Hepatocyte (in vitro differentiated cells): ENCODE measurements around the gene CIITA. TPM values are rescaled to one million over a fixed set of nuclear protein-coding genes. Genes with fewer than 3 reads are reported as not detected.
"Not testable (repeated sequence)": the region's sequence is repeated elsewhere in the genome, so short reads cannot be mapped to it uniquely, and the experiment has no call there.

ENCODE experiments used
- DNase-seq: peaks from one replicate; pipeline ENCODE4 v3.0.0-alpha.2; 2016; ENCODE audit warnings: low spot score
- H2AFZ ChIP-seq: fragments of 200-600 bp; sonication (generic); 2 replicates; pipeline ENCODE4 v1.6.0; 2016; ENCODE audit warnings: antibody characterized with exemption, mild to moderate bottlenecking
- H3K27ac ChIP-seq: fragments of 200-600 bp; sonication (generic); 2 replicates; pipeline ENCODE4 v1.5.1; 2016; ENCODE audit warnings: mild to moderate bottlenecking
- H3K27me3 ChIP-seq: fragments of 200-600 bp; sonication (generic); 2 replicates; pipeline ENCODE4 v1.6.1; 2016
- H3K36me3 ChIP-seq: fragments of 200-600 bp; sonication (generic); replicated peaks from 2 replicates; pipeline ENCODE4 v1.5.1; 2016; ENCODE audit warnings: low read depth; ENCODE audit not compliant: insufficient read depth
- H3K4me1 ChIP-seq: fragments of 200-600 bp; sonication (generic); 2 replicates; pipeline ENCODE4 v1.5.1; 2016; ENCODE audit warnings: mild to moderate bottlenecking, moderate library complexity; ENCODE audit not compliant: insufficient read depth
- H3K4me2 ChIP-seq: fragments of 200-600 bp; sonication (generic); 2 replicates; pipeline ENCODE4 v1.6.0; 2016
- H3K4me3 ChIP-seq: fragments of 200-600 bp; sonication (generic); 2 replicates; pipeline ENCODE4 v1.5.1; 2016; ENCODE audit warnings: mild to moderate bottlenecking
- H3K79me2 ChIP-seq: fragments of 200-600 bp; sonication (generic); 2 replicates; pipeline ENCODE4 v1.6.0; 2017; ENCODE audit warnings: mild to moderate bottlenecking
- H3K9me2 ChIP-seq: fragments of 200-600 bp; sonication (generic); replicated peaks from 2 replicates; pipeline ENCODE4 v1.6.0; 2017; ENCODE audit warnings: mild to moderate bottlenecking; ENCODE audit not compliant: insufficient read depth
- H3K9me3 ChIP-seq: fragments of 200-600 bp; sonication (generic); 2 replicates; pipeline ENCODE4 v1.5.1; 2016; ENCODE audit warnings: low read depth, mild to moderate bottlenecking
- H4K20me1 ChIP-seq: fragments of 200-600 bp; sonication (generic); 2 replicates; pipeline ENCODE4 v1.6.0; 2016; ENCODE audit warnings: mild to moderate bottlenecking; ENCODE audit not compliant: insufficient read depth, poor library complexity, severe bottlenecking
- CTCF ChIP-seq: fragments of 200-600 bp; sonication (generic); IDR thresholded peaks from 2 replicates; pipeline ENCODE4 v1.5.1; 2016; ENCODE audit warnings: antibody characterized with exemption, mild to moderate bottlenecking; ENCODE audit not compliant: poor library complexity
- EZH2 ChIP-seq: fragments of 200-600 bp; sonication (generic); IDR thresholded peaks from 2 replicates; pipeline ENCODE4 v1.6.1; 2016; ENCODE audit warnings: antibody characterized with exemption, mild to moderate bottlenecking, borderline replicate concordance
- EZH2phosphoT487 ChIP-seq: fragments of 200-600 bp; sonication (generic); IDR thresholded peaks from one replicate; pipeline ENCODE4 v1.6.1; 2018; ENCODE audit warnings: antibody characterized with exemption, mild to moderate bottlenecking, low read depth, moderate library complexity; ENCODE audit not compliant: unreplicated experiment, severe bottlenecking
- WGBS: methylation state at CpG from one replicate; pipeline ENCODE4 v1.1.6; 2016; ENCODE audit warnings: low lambda C conversion rate; ENCODE audit errors: missing lambda C conversion rate; 5-methylcytosine and 5-hydroxymethylcytosine counted together
- polyA plus RNA-seq: library from polyadenylated mRNA; unstranded; fragments of >200 nt; fragmentation: Nextera tagmentation; extraction: Ambion mirVana; gene quantifications from 2 replicates; pipeline ENCODE4 v1.2.1, GENCODE V29; 2016
- total RNA-seq: library from RNA; depleted of rRNA; stranded (reverse); fragments of >200 nt; gene quantifications from 2 replicates; pipeline ENCODE4 v1.2.3, GENCODE V29; 2014

CIITA gene
- total and polyA plus RNA-seq, 2 experiments from 2014 or later = 1.1 TPM; not detected in 1

DNA sequence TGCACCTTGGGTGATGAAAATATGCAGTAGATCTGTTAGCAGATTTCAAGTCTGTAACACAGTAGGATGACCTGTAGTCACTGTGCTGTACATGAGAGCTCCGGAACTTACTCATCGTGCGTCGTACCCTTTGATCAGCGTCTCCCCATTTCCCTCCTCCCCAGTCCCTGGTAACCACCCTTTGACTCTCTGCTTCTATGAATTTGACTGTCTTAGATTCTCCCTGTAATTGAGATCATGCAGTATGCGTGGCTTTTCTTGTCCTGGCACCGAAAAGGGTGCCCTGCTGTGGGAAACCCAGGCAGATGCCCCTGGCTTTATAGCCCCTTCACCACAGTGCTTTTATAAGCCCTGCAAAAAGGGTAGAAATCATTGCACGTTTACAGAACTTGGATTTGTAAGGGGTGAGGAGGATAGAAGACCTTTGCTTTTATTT lies 87.9 kb downstream of the CIITA start:
- peaks cover 2% of the 10 kb centered on the region for H3K36me3 ChIP-seq
- H3K79me2 ChIP-seq = peaks cover 10% of the 10 kb centered on the region

GRCh38 chr16:10965440-10966061 lies 88.5 kb downstream of the CIITA start:
- Histone ChIP-seq H3K9me3 (no peaks in the 10 kb centered on the region), H2AFZ (no peak overlapping the region), H3K79me2 (peaks cover 9% of the 10 kb centered on the region), H3K4me1 (peaks cover 10% of the 10 kb centered on the region), H3K9me2 (no peaks in the 10 kb centered on the region), H4K20me1 (no peaks in the 10 kb centered on the region), H3K4me2 (no peak overlapping the region), H3K36me3 (peaks cover 2% of the 10 kb centered on the region), H3K27ac (no peak overlapping the region), H3K4me3 (no peak overlapping the region), H3K27me3 (no peaks in the 10 kb centered on the region)
- no peak for DNase-seq
- TF ChIP-seq CTCF (no peak), EZH2phosphoT487 (no peak), EZH2 (no peak)
- 87% methylated on average over 6 of the region's 6 CpGs for WGBS

More for the DNA sequence above, 87.9 kb downstream of the CIITA start:
- peaks cover 11% of the 10 kb centered on the region for H3K4me1 ChIP-seq
- H3K4me3 ChIP-seq = no peak overlapping the region
- no peaks in the 10 kb centered on the region for H3K27me3 ChIP-seq
- H3K9me3 ChIP-seq = no peaks in the 10 kb centered on the region
- TF ChIP-seq CTCF (no peak), EZH2 (no peak), EZH2phosphoT487 (no peak)
- no peak overlapping the region for H3K4me2 ChIP-seq
- no peak for DNase-seq
- 95% methylated on average over 8 of the region's 8 CpGs for WGBS
- H3K9me2 ChIP-seq = no peaks in the 10 kb centered on the region
- H3K27ac ChIP-seq = no peak overlapping the region
- H2AFZ ChIP-seq = no peak overlapping the region
- no peaks in the 10 kb centered on the region for H4K20me1 ChIP-seq

GRCh38 chr16:10966129-10966528 lies 89.1 kb downstream of the CIITA start:
- DNase-seq = no peak
- H3K4me3 ChIP-seq = no peak overlapping the region
- no peak for TF ChIP-seq EZH2
- no peak for TF ChIP-seq EZH2phosphoT487
- no peak for TF ChIP-seq CTCF
- no peaks in the 10 kb centered on the region for H3K27me3 ChIP-seq
- H3K27ac ChIP-seq = no peak overlapping the region
- H3K4me2 ChIP-seq = no peak overlapping the region
- WGBS = 86% methylated on average over 5 of the region's 5 CpGs
- H3K36me3 ChIP-seq = peaks cover 2% of the 10 kb centered on the region
- H3K9me3 ChIP-seq = no peaks in the 10 kb centered on the region
- no peaks in the 10 kb centered on the region for H3K9me2 ChIP-seq
- no peak overlapping the region for H2AFZ ChIP-seq
- peaks cover 5% of the 10 kb centered on the region for H3K4me1 ChIP-seq
- peaks cover 8% of the 10 kb centered on the region for H3K79me2 ChIP-seq
- H4K20me1 ChIP-seq = no peaks in the 10 kb centered on the region

- H3K27me3 ChIP-seq, H4K20me1 ChIP-seq, H3K9me3 ChIP-seq, H3K4me3 ChIP-seq, H3K9me2 ChIP-seq, H3K4me1 ChIP-seq, H3K36me3 ChIP-seq, H2AFZ ChIP-seq, H3K79me2 ChIP-seq, H3K27ac ChIP-seq, H3K4me2 ChIP-seq, DNase-seq: not testable (repeated sequence)
- 84% methylated on average over 4 of the region's 4 CpGs for WGBS
Measured at GRCh38 chr16:10966559-10966958, 89.6 kb downstream of the CIITA start.
